Prostate gland (tissue), 2 donors: ENCODE results near the gene PUS10.
"Not testable (repeated sequence)": the region's sequence is repeated elsewhere in the genome, so short reads cannot be mapped to it uniquely, and the experiment has no call there.

Source experiments
- CTCF ChIP-seq, 4 experiments: fragments of 200-600 bp in 2 of 4; fragments of 450-650 bp in 2 of 4; sonication (generic) in 2 of 4; IDR thresholded peaks; 1 replicate in 3 of 4; 2 replicates in 1 of 4; pipeline ENCODE4 v1.5.1; 2016 to 2019; ENCODE audit warnings: antibody characterized with exemption in 4 of 4, mild to moderate bottlenecking in 2 of 4, moderate library complexity in 2 of 4
- POLR2A ChIP-seq: fragments of 450-650 bp; IDR thresholded peaks from one replicate; pipeline ENCODE4 v1.6.1; 2016; ENCODE audit warnings: antibody characterized with exemption, mild to moderate bottlenecking

GRCh38 chr2:61012303-61012702 lies 5.8 kb downstream of the PUS10 start:
- not testable (repeated sequence) for TF ChIP-seq CTCF (IDR thresholded peaks at IDR 0.05); POLR2A
